Activated gamma-delta T cell (primary cell): Measurements from ENCODE around the gene PEX14.
"Not testable (repeated sequence)": the region's sequence is repeated elsewhere in the genome, so short reads cannot be mapped to it uniquely, and the experiment has no call there.

Experiments used
- DNase-seq: peaks from one replicate; lab custom pipeline; 2025; lab: John Stamatoyannopoulos, UW

Gene PEX14

DNA sequence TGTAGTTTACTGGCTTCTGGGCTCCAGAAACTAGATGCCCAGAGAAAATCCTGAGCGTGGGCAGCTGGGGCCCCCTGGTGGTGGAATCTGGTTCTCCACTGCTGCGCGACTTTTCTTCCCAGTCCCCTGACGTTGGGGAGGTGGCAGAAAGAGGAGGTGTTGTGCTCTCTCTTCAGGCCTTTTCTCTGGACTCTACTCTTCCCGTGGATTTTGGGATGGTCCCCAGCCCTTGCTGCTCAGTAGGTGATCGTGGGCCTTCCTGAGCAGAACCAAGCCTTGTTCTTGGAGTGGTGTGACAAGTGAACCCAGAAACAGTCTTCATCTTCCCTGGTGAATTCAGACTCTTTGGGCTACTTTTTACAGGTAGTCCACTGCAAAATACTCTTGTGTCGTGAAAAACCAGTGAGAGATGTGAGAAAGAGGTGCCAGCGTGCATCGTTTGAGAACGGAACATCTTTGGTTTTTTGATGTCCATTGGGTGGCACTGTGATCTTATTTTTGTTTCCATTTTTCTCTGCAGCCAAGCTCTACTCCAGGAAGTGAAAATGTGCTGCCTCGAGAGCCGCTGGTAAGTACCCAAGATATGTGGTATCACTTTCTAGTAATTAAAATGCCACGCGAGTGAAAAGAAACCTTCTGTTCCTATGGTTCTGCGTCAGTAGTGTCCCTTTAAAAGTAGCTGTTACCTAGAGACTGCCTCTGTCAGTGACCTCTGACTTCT is 20.2 kb downstream of the PEX14 start:
- DNase-seq: no peak

GRCh38 chr1:10495475-10495817 is 20.7 kb downstream of the PEX14 start:
- DNase-seq: no peak

GRCh38 chr1:10495952-10496351 is 21.2 kb downstream of the PEX14 start:
- DNase-seq: no peak

DNA sequence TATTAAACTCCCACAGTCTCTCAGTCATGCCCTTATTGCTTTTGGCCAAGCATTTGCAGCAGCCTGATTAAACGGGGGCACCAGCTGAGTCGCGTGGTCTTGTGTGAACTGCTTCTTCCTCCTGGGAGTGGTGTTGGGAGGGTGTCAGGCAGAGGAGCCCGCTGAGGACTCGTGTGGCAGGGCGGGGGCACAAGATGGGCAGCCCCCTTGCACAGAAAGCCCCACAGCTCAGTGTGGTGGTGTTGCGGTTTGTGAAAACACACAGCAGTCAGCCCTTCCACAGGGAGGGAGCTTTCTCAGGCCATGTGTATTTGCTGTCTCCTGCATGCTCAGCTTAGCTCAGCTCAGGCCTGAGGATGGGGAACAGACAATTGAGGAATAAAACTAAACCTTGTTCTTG is 22.4 kb downstream of the PEX14 start:
- DNase-seq: peak; percentile 37

- no peak for DNase-seq
Measured at GRCh38 chr1:10498231-10498630, 23.5 kb downstream of the PEX14 start.

- DNase-seq: no peak
Measured at GRCh38 chr1:10502206-10502605, 27.5 kb downstream of the PEX14 start.

DNA sequence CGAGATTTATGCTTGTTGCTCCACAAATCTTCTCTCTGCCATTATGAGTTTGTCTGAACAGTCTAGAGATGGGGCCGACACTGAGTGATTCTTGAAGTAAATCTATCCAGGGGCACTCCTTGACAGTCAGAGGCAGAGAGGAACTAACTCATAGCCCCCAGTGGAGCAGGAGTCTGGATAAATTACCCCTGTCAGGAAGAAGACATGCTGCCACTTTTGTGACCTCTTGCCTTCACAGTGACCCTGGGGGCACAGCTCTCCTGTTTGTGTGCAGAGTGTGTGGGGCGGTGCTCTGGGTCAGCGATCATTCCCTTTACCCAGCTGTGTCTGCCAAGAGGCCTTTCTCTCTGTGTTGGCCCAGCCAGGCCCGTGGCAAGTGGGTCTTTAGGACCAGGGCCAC is 29.5 kb downstream of the PEX14 start:
- DNase-seq: no peak

DNA sequence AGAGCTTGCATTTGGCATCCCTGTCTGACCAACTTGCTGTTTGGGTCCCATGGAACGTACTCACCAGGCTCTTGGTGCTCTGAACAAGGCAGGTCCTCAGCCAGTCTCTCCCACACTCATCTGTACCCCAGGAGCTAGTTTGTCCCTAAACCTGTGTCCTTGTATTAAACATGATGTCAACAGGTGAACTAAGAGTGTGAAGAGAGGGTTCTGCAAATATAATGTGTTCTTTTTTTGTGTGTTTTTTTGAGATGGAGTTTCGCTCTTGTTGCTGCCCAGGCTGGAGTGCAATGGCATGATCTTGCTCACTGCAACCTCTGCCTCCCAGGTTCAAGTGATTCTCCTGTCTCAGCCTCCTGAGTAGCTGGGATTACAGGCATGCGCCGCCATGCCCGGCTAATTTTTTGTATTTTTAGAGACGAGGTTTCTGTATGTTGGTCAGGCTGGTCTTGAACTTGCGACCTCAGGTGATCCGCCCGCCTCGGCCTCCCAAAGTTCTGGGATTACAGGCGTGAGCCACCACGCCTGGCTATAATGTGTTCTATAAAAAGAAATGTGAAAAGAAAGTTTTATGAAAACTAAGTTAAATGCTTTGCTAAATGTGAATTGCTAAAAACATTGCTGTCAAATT is 31.4 kb downstream of the PEX14 start:
- DNase-seq: not testable (repeated sequence)

DNA sequence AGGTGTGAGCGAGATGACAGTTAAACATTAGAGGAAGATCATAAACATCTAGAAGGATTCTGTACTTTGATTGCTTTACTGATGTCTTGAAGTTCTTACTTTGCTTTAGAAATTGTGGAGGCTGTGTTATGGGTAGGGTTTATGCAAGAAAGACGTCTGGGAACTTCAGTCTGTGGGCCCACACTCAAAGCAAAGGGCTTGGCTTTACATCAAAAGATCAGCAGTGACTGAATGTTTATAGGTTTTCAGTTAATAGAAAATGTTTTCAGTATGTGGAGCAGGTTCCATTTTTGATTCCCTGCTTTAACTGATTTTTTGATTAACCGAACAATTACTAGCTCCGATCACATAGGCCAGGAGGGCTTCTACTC is 31.9 kb downstream of the PEX14 start:
- no peak for DNase-seq

DNA sequence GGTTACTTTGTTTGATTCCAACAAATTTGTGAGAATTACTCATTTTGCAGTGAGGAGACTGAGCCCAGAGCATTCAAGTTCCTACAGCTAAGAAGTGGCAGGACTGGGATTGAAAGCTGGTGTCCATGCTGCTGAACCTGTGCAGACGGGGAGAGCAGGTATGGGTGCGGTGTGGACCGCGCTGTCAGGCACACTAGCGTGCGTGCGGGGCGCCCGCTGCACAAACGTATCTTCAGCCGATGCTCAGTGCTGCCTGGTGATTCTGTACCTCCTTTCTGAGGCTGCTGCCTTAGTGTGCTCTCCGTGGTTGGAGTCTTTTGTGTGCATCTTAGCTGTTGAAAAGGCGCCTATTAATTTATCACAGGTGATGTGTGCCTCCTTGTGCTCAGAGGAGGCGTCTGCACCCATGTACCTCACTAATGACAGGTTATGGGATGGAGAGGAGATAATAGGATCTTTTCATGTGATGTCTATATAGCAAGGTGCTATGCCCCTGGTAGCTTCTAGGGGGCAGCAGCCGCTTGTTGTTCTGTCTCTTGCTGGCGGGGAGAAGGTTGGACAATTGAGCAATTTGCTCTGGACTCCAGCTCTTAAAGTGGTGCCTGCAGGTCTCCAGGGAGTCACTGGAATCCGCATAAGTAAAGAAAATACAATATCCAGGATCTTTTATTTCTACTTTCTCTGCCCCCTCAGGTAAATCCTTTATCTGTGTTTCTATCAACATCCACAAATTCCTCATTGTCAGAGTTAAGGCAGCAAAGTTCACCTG is 32.5 kb downstream of the PEX14 start:
- no peak for DNase-seq

DNA sequence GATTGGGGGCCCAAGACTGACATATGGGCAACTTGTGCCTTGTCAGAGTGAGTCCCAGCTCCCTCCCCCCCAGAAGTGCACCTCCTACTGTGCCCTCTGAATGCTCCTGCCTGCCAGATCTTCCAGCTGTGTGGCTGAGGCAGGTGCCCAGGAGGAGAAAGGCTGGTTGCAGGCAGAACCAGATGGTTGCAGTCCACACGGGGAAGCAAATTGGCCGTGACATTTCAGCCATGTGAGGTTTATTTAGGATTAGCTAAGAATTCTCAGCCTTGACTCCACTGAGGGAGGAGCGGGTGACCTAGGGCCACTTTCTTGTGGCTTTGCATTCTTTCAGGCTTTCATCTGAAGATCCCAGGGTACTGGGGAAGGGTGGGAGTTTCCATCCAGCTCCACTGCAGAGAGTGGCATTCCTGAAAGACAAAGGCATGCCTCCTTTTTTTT is 33.8 kb downstream of the PEX14 start:
- no peak for DNase-seq

DNA sequence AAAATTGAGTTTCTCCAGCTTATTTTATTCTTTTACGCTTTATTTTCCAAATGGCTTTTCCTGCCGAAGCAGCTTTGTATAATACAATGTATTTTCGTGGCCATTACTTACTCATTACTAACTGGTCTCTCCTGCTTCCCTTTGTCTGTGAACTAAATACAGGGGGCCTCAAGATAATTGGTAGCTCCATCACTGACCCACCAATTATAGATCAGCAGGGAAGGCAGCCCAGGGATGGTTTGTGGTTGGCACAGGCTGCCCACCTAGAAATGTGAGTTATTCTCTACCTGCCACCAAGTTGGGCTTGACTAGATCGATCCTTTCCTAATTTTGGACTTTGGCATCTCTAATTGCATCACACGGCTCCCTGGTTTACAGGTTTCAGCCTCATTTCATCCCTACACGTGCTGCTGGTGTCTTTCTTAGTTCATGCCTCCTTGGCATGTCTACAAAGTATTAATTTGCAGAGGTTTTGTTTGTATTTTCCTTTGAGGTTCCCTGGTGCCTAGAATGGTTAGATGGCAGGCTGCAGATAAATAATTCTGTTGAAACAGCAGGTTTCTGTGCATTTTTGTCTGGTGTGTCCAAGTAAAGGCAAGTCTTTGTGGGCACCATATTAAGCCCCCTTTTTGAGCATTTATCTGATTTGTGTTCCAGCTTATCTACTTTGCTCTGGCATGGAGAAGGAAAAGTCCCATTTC is 35.2 kb downstream of the PEX14 start:
- DNase-seq: no peak

DNA sequence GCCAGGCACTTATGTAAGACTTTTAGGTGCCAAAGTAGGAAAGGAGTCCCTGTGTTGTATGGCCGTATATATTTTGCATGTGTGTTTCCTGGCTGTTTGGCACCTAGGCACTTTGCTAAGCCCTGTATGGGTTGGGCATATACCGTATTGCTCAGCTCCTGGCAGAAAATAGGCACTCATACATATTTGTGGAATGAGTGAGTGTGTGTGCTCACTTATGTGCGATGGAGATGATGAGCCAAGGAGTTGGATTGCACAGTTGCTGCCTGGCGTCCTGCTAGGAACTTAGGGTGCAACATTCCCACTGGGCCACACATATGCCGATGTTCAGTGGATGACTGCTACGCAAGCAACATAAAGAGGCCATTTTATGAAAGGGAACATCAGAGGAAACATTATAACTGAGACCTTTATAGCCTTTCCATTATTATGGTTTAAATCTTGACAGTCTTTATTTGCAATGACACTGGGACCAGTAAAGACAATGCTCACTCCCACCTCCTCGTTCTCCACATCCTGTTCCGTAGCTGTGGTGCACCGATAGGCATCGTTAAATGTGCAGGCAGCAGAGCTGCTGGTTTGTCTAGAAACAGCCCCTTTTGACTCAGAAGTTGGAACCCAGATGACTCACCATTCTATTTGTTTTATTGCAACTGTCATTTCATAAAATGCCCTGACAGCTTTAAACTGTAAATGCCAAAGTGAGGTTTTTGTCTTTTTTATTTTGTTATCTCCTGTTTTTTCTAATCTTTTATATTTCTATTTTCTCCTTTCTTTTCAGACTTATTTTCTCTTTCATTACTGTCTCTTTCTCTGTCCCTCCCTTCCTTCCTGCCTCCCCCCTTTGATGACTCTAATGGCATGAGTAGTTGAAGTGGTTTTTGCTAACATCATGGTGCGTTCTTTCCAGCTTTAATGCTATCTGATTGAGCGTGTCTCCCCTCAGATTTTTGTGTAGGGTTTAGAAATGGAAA is 36.1 kb downstream of the PEX14 start:
- DNase-seq: no peak

DNA sequence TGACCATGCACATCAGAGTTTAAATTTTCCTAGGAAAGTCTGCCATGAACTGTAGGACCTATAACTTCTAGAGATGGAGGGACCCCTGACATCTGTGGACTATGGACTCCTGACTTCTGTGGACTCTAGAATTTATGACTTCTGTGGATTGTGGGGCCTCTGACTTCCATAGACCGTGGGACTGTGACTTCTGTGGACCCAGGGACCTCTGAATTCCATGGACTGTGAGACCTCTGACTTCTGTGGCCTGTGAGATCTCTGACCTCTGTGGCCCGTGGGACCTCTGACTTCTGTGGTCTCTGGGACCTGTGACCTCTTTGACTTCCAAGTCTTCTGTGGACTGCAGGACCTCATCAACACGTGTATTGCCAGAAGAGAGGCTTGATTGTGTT is 36.7 kb downstream of the PEX14 start:
- no peak for DNase-seq

DNA sequence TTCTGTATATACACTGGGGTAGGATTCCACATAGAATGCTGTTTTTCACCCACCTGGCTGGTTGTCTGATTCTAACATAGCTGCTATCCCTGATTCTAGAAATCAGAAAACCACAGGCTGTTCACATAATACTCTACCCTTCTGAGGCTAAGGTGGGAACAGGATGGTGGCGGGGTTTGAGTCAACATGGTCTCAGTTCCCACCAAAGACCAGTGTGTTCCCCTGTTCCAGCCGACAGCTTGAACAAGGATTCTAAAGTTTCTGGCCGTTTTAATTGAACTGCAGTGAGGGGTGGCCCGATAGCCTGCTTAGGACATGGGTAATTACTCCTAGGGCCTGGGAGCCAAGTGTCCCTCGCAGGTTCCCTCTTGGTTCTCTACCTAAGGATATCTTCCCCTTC is 38.4 kb downstream of the PEX14 start:
- no peak for DNase-seq

DNA sequence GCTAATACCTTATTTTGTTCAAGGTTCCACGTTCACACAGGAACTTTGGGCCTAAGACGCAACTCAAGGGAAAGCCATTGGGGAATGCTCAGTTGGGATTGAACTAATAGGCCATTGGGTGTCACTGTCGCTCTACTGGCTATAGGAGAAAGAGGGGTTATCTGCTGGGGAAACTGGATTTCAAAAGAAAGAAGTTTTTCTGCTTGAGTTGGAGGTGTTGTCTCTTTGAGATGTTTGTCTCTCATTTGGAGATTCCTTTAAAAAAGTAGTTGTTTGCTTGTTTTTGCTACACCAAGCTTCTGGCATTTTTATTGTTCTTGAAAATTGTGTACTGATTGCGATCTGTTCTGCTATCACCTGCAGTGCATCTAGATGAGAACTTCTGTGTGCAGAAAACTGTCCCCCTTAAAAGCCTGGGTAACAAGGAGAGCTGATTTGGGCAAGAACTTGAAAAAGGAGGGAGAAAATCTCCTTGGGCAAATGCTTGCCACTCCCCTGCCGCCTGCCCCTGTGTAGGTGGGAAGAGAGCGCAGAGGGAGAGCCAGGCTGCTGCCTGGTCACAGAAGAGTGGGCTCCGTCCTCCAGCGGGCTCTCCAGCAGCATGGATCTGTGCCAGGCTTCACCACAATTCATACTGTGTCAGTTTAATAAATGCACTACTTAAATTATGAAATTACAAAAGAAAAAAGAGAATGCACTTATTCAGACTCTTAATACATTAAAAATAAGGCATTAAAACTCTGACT is 39.9 kb downstream of the PEX14 start:
- no peak for DNase-seq

- DNase-seq: no peak
Measured at GRCh38 chr1:10515301-10515975, 40.7 kb downstream of the PEX14 start.

- no peak for DNase-seq
Measured at GRCh38 chr1:10515976-10516750, 41.4 kb downstream of the PEX14 start.

- DNase-seq: no peak
Measured at GRCh38 chr1:10516925-10517676, 42.4 kb downstream of the PEX14 start.
